ENCODE results near the gene IQCC. TPM values are rescaled to one million over a fixed set of nuclear protein-coding genes. Genes with fewer than 3 reads are reported as not detected.
A peak's percentile ranks its signal among the peaks of the same experiment; 100 is the strongest.

The IQCC gene
- total and polyA plus RNA-seq, 2 experiments from 2014 or later = 1.5 TPM

DNA sequence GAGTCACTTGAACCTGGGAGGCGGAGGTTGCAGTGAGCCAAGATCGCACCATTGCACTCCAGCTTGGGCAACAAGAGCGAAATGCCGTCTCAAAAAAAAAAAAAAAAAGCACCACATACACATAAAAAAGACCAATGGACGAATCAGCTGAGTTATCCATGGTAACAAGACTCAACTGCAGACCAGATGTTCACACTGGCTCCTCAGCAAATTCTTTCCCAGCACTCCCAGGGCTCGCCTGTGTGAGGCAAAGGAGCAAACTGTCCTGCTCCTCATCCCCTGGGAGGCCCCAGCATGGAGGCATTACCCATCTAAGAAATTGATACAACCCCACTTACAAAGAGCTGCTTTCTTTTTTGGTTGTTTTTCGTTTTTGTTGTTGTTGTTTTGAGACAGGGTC lies 13.6 kb downstream of the IQCC start:
- no peak for DNase-seq (ENCODE audit: low spot score)

DNA sequence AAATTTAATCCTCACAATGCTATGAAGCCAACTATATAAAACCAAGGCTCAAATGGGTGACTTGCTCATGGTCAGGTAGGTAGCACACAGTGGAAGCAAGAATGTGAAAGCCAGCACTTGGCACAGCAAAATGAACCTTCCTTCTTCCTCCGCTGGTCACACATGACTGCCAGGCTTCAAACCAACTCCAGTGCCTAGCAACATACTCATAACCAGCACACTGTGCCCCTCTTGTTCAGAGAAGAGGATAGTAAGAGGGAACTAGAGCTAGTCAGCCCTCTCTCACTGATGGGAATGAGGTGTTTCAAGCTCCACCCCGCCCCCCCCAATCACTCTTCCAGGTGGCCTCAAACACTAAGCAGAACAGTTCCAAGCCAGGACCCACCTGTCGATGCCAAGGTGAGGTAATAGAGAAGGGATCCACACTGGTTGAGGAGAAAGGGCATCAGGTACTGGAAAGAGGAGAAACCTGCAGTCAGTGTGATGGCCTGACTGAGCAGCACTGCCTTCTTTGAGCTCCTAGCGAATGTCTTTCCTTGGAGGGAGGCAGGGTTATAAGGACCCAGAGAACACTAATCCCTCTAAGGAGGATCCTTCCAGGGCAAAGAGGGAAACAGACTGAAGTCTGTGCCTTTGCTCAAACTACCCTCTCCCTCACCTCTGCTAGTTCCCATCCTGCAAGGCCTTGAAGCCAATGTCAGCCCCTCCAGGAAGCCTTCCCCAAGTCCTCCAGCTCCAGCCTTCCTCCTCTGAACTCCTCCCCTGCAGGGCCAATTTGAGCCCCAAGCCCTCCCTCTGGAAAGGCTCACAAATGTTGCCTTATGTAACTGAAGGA lies 15.5 kb downstream of the IQCC start:
- Histone ChIP-seq H3K27me3 (no peaks in the 10 kb centered on the region), H3K9me2 (replicated peaks; ENCODE audit: insufficient read depth) (no peaks in the 10 kb centered on the region), H2AFZ (no peak overlapping the region), H3K4me2 (peak overlapping the region; percentile 94), H4K20me1 (ENCODE audit: insufficient read depth, poor library complexity, severe bottlenecking) (no peaks in the 10 kb centered on the region), H3K27ac (peak overlapping the region; percentile 97), H3K4me3 (no peak overlapping the region), H3K36me3 (replicated peaks; ENCODE audit: insufficient read depth, low read depth) (no peaks in the 10 kb centered on the region), H3K79me2 (peaks cover 44% of the 10 kb centered on the region), H3K4me1 (ENCODE audit: insufficient read depth) (peaks cover 24% of the 10 kb centered on the region), H3K9me3 (ENCODE audit: low read depth) (no peaks in the 10 kb centered on the region)
- WGBS (ENCODE audit: low lambda C conversion rate, missing lambda C conversion rate) = 87% methylated on average over 4 of the region's 4 CpGs
- DNase-seq (ENCODE audit: low spot score) = peak; percentile 5
- TF ChIP-seq EZH2phosphoT487 (IDR thresholded peaks at IDR 0.05; ENCODE audit: low read depth, severe bottlenecking, unreplicated experiment) (no peak), EZH2 (IDR thresholded peaks at IDR 0.05; ENCODE audit: borderline replicate concordance) (no peak)
- TF ChIP-seq, protein P1, sequence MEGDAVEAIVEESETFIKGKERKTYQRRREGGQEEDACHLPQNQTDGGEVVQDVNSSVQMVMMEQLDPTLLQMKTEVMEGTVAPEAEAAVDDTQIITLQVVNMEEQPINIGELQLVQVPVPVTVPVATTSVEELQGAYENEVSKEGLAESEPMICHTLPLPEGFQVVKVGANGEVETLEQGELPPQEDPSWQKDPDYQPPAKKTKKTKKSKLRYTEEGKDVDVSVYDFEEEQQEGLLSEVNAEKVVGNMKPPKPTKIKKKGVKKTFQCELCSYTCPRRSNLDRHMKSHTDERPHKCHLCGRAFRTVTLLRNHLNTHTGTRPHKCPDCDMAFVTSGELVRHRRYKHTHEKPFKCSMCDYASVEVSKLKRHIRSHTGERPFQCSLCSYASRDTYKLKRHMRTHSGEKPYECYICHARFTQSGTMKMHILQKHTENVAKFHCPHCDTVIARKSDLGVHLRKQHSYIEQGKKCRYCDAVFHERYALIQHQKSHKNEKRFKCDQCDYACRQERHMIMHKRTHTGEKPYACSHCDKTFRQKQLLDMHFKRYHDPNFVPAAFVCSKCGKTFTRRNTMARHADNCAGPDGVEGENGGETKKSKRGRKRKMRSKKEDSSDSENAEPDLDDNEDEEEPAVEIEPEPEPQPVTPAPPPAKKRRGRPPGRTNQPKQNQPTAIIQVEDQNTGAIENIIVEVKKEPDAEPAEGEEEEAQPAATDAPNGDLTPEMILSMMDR (IDR thresholded peaks at IDR 0.05; ENCODE audit: poor library complexity) = no peak

More for the DNA sequence above, 13.6 kb downstream of the IQCC start:
- no peaks in the 10 kb centered on the region for H3K36me3 ChIP-seq (replicated peaks; ENCODE audit: insufficient read depth, low read depth)
- H3K9me3 ChIP-seq (ENCODE audit: low read depth) = no peaks in the 10 kb centered on the region
- no peaks in the 10 kb centered on the region for H3K9me2 ChIP-seq (replicated peaks; ENCODE audit: insufficient read depth)
- WGBS (ENCODE audit: low lambda C conversion rate, missing lambda C conversion rate) = 83% methylated on average over 7 of the region's 7 CpGs
- H2AFZ ChIP-seq = no peak overlapping the region
- no peaks in the 10 kb centered on the region for H3K27me3 ChIP-seq
- no peak overlapping the region for H3K4me2 ChIP-seq
- peaks cover 24% of the 10 kb centered on the region for H3K4me1 ChIP-seq (ENCODE audit: insufficient read depth)
- H3K79me2 ChIP-seq = peaks cover 40% of the 10 kb centered on the region
- no peak overlapping the region for H3K27ac ChIP-seq
- TF ChIP-seq EZH2 (IDR thresholded peaks at IDR 0.05; ENCODE audit: borderline replicate concordance) (no peak), EZH2phosphoT487 (IDR thresholded peaks at IDR 0.05; ENCODE audit: low read depth, severe bottlenecking, unreplicated experiment) (no peak)
- H3K4me3 ChIP-seq = no peak overlapping the region
- H4K20me1 ChIP-seq (ENCODE audit: insufficient read depth, poor library complexity, severe bottlenecking) = no peaks in the 10 kb centered on the region

DNA sequence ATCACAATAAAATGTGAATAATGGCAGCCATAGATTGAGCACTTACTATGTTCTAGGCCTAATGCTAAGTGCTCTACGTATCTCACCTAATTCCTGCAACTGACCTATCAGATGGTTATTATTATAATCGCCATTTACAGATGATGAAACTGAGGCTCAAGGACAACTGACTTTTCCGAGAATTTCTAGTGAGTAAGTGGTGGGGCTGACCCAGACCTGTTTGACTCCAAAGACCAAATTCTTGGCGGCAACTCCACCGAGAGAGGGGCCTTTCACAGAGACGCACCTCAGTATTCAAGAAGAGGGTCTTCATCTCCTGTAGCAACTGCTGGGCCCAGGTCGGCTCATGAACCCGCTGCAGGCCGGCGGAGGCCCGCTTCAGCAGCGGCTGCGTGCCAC lies 16.1 kb downstream of the IQCC start:
- no peaks in the 10 kb centered on the region for H3K9me2 ChIP-seq (replicated peaks; ENCODE audit: insufficient read depth)
- H3K4me2 ChIP-seq = peak overlapping the region; percentile 94
- peak overlapping the region; percentile 65 for H3K4me3 ChIP-seq
- H3K79me2 ChIP-seq = peaks cover 44% of the 10 kb centered on the region
- no peaks in the 10 kb centered on the region for H4K20me1 ChIP-seq (ENCODE audit: insufficient read depth, poor library complexity, severe bottlenecking)
- peaks cover 24% of the 10 kb centered on the region for H3K4me1 ChIP-seq (ENCODE audit: insufficient read depth)
- no peak for DNase-seq (ENCODE audit: low spot score)
- no peaks in the 10 kb centered on the region for H3K36me3 ChIP-seq (replicated peaks; ENCODE audit: insufficient read depth, low read depth)
- H3K27ac ChIP-seq = peak overlapping the region; percentile 97
- peak overlapping the region; percentile 79 for H2AFZ ChIP-seq
- H3K27me3 ChIP-seq = no peaks in the 10 kb centered on the region
- no peak for TF ChIP-seq EZH2phosphoT487 (IDR thresholded peaks at IDR 0.05; ENCODE audit: low read depth, severe bottlenecking, unreplicated experiment)
- TF ChIP-seq EZH2 (IDR thresholded peaks at IDR 0.05; ENCODE audit: borderline replicate concordance) = no peak
- TF ChIP-seq, protein P1 (IDR thresholded peaks at IDR 0.05; ENCODE audit: poor library complexity) = no peak
- H3K9me3 ChIP-seq (ENCODE audit: low read depth) = no peaks in the 10 kb centered on the region
- WGBS (ENCODE audit: low lambda C conversion rate, missing lambda C conversion rate) = 9% methylated on average over 13 of the region's 13 CpGs

Data from hepatocyte (in vitro differentiated cells).